GM21723 (cell line): ENCODE measurements around the gene INPP1.

Experiments used
- ATAC-seq: cut with Tn5 transposase; IDR thresholded peaks from one replicate; pipeline ENCODE4 v1.9.1; 2021; ENCODE audit warnings: mild to moderate bottlenecking, moderate library complexity; ENCODE audit not compliant: unreplicated experiment

INPP1 gene

GRCh38 chr2:190407246-190407661, 63.9 kb downstream of the INPP1 start:
- ATAC-seq, result no peak

- ATAC-seq, result peak; percentile 68
These were observed 64.5 kb downstream of the INPP1 start, which contains the start of gene MFSD6 for GRCh38 chr2:190407662-190408537. MFSD6 (plus strand) TSS chr2:190408355; CDS start chr2:190436030, 27,675 bp downstream.

GRCh38 chr2:190408538-190409271, 65.3 kb downstream of the INPP1 start:
- peak; percentile 66 for ATAC-seq

- no peak for ATAC-seq
These were observed 66.2 kb downstream of the INPP1 start for GRCh38 chr2:190409616-190410015.

- no peak for ATAC-seq
These were observed 66.8 kb downstream of the INPP1 start for GRCh38 chr2:190410166-190410565.

- ATAC-seq, result no peak
These were observed 69.6 kb downstream of the INPP1 start for GRCh38 chr2:190412966-190413365.

- ATAC-seq, result no peak
These were observed 70.0 kb downstream of the INPP1 start for GRCh38 chr2:190413421-190413820.

- ATAC-seq, result no peak
These were observed 71.9 kb downstream of the INPP1 start for GRCh38 chr2:190415251-190415650.

- ATAC-seq, result peak; percentile 64
These were observed 72.7 kb downstream of the INPP1 start for GRCh38 chr2:190415794-190416775.

- ATAC-seq, result no peak
These were observed 73.9 kb downstream of the INPP1 start for GRCh38 chr2:190417045-190417842.

- ATAC-seq, result no peak
These were observed 75.3 kb downstream of the INPP1 start for GRCh38 chr2:190418727-190419126.

- ATAC-seq, result no peak
These were observed 77.4 kb downstream of the INPP1 start for GRCh38 chr2:190420801-190421200.
